ENCODE data around the gene CLMN.

The CLMN gene

DNA sequence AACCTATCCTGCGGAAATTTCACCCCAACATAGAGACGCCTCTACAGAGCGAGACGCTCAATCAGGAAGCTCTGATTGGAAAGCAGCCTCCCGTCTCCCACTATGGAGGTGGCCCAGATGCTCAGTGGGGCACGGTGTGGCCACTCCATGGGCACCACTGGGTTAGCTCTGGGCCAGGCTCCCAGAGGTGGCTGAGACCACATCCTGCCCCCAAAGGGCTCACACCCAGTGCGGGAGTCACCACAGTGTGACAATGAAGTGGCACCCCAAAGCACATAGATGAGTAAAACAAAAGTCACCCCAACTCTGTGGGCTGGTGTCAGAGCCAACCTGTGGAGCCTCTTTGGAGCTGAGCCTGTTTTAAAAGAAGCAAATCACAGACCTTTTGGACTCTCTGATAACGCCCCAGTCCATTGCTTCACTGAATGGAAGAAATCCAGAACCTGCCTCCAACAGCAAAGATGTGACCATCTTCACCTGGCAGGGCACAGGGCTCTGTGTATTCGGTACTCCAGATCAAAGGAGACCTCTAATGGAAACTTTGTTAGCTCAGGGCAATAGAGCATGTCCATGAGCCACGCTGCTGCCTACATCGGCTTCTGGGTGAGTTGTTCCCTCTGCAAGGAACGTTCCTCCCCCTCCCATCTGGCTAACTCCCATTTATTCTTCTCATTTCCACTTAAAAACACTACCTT, 19.6 kb downstream of the CLMN start:
- Histone ChIP-seq H3K27ac (no peak overlapping the region), H3K4me3 (ENCODE audit: low read depth, low read length) (no peak overlapping the region), H3K27me3 (ENCODE audit: insufficient read depth, low read depth, severe bottlenecking) (no peaks in the 10 kb centered on the region), H3K9me3 (ENCODE audit: severe bottlenecking) (no peaks in the 10 kb centered on the region), H3K36me3 (no peaks in the 10 kb centered on the region)
- TF ChIP-seq, protein P1, sequence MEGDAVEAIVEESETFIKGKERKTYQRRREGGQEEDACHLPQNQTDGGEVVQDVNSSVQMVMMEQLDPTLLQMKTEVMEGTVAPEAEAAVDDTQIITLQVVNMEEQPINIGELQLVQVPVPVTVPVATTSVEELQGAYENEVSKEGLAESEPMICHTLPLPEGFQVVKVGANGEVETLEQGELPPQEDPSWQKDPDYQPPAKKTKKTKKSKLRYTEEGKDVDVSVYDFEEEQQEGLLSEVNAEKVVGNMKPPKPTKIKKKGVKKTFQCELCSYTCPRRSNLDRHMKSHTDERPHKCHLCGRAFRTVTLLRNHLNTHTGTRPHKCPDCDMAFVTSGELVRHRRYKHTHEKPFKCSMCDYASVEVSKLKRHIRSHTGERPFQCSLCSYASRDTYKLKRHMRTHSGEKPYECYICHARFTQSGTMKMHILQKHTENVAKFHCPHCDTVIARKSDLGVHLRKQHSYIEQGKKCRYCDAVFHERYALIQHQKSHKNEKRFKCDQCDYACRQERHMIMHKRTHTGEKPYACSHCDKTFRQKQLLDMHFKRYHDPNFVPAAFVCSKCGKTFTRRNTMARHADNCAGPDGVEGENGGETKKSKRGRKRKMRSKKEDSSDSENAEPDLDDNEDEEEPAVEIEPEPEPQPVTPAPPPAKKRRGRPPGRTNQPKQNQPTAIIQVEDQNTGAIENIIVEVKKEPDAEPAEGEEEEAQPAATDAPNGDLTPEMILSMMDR (IDR thresholded peaks at IDR 0.05; ENCODE audit: low read depth, low read length) = no peak
- DNase-seq = no peak

DNA sequence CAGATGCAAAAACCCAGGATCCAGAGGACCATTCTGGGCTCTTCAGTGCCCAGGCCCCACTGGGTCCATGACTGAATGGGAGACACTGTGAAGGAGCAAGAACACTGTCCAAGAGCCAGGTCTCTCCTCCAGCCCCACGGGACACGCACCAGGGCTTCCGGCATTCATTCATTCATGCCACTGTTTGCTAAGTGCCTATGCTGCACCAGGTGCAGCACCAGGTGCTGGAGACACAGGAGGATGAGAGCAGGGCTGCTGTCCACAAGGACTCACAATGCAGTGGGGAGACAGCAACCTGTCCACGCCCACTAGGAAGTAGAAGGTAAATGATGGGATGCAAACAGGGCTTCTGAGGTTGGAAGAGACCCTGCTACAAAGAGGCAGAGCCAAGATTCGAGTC, 20.4 kb downstream of the CLMN start:
- H3K9me3 ChIP-seq (ENCODE audit: severe bottlenecking) = no peaks in the 10 kb centered on the region
- DNase-seq = no peak
- H3K4me3 ChIP-seq (ENCODE audit: low read depth, low read length) = no peak overlapping the region
- no peaks in the 10 kb centered on the region for H3K27me3 ChIP-seq (ENCODE audit: insufficient read depth, low read depth, severe bottlenecking)
- TF ChIP-seq, protein P1 (IDR thresholded peaks at IDR 0.05; ENCODE audit: low read depth, low read length) = no peak
- no peaks in the 10 kb centered on the region for H3K36me3 ChIP-seq
- no peak overlapping the region for H3K27ac ChIP-seq

DNA sequence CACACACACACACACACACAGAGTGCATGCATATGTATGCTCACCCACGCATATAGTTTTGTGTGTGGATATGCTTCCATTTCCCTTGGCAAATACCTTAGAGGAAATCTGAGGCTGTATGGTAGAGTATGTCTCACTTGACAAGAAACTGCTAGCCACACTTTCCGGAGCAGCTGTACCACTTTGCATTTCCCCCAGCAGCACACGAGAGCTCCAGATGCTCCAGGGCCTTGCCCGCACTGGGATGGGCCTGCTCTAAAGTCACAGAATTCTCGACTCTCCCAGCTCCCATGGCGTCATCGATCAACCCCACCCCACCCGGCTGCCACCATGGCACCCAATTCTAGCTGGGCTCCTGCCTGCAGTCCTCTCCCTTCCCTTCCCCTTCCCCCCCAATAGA, 21.9 kb downstream of the CLMN start:
- H3K9me3 ChIP-seq (ENCODE audit: severe bottlenecking) = no peaks in the 10 kb centered on the region
- H3K27ac ChIP-seq = no peak overlapping the region
- DNase-seq = no peak
- H3K27me3 ChIP-seq (ENCODE audit: insufficient read depth, low read depth, severe bottlenecking) = no peaks in the 10 kb centered on the region
- no peaks in the 10 kb centered on the region for H3K36me3 ChIP-seq
- no peak overlapping the region for H3K4me3 ChIP-seq (ENCODE audit: low read depth, low read length)
- TF ChIP-seq, protein P1 (IDR thresholded peaks at IDR 0.05; ENCODE audit: low read depth, low read length) = no peak

DNA sequence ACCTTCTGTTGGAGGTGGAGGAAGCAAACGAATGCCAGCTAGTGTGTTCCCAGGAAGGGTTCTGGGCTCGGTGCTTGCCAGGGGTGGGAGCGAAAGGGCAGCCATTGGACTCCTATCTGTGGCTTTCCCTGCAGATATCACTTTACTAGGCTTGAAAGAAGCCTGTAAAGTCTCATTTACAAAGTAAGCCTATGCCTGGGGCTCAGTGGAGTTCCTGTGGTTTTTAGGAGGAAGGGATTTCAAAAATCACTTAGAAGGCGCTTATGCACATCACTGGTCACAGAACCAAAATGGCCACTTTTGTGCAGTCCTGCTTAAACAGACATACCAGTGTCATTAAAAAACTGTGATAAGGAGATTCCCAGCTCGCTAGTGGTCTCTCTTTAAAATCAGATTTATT, 22.7 kb downstream of the CLMN start:
- no peak overlapping the region for H3K27ac ChIP-seq

DNA sequence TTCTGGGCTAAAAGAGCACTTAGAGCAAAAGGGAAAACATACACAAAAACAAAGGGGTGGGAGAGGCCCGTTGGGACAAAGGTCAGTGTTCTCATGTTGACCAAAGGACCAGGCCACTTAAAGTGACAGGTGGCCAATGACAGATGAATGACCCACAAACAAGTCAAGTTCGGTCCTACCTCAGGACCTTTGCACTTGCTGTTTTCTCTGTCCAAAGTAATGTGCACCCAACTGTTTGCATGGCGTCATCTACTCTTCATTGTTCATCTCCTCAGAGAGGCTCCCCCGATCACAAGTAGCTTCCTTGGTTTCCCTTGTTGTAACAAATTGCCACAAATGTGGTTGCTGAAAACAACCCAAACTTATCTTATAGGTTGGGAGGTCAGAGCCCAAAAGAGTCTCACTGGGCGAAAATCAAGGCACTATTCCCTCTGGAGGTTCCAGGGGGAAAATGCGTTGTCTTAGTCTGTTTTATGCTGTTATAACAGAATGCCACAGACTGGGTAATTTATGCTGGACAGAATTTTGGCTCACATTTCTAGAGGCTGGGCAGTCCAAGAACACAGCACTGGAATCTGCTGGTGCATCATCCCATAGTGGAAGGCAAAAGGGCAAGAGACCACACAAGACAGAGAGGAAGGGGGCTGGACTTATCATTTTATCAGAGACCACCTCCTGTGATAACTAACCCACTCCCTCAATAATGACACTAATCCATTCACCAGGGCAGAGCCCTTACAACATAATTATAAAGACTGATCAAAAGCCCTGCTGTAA, 23.9 kb downstream of the CLMN start:
- TF ChIP-seq, protein P1 (IDR thresholded peaks at IDR 0.05; ENCODE audit: low read depth, low read length) = no peak
- no peak for DNase-seq
- Histone ChIP-seq H3K27ac (no peak overlapping the region), H3K4me3 (ENCODE audit: low read depth, low read length) (no peak overlapping the region), H3K9me3 (ENCODE audit: severe bottlenecking) (no peaks in the 10 kb centered on the region), H3K36me3 (no peaks in the 10 kb centered on the region), H3K27me3 (ENCODE audit: insufficient read depth, low read depth, severe bottlenecking) (no peaks in the 10 kb centered on the region)

More for the DNA sequence above, 22.7 kb downstream of the CLMN start:
- no peak overlapping the region for H3K4me3 ChIP-seq (ENCODE audit: low read depth, low read length)
- no peaks in the 10 kb centered on the region for H3K9me3 ChIP-seq (ENCODE audit: severe bottlenecking)
- DNase-seq = no peak
- TF ChIP-seq, protein P1 (IDR thresholded peaks at IDR 0.05; ENCODE audit: low read depth, low read length) = no peak
- no peaks in the 10 kb centered on the region for H3K36me3 ChIP-seq
- H3K27me3 ChIP-seq (ENCODE audit: insufficient read depth, low read depth, severe bottlenecking) = no peaks in the 10 kb centered on the region

All from WERI-Rb-1 (cell line).